ENCODE results near the gene ZCCHC8. TPM values are rescaled to one million over a fixed set of nuclear protein-coding genes. Genes with fewer than 3 reads are reported as not detected.

ZCCHC8 gene
- total and polyA plus RNA-seq, 2 of the 8 experiments (the other 6 are each of a cell fraction or from before 2014, with no cell fraction given) = 13.8 to 28.9 TPM

DNA sequence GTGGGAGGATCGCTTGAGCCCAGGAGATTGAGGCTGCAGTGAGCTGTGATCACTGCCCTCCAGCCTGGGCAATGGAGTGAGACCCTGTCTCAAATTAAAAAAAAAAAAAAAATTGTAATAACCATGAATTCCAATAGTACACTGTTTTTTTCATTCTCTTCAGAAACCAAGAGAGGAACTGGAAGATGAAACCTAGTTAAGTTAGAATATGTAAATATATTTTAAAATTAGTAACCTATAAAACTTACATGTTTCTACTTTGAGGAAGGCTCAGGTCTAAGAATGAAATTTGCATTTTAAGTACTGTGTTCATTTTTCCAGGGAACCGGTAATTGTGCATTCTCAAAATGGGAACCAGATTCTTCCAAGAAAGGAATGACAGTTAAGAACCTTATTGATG is 45.1 kb upstream of the ZCCHC8 start:
- Histone ChIP-seq H3K79me1 (ENCODE audit: low read depth, low read length) (no peaks in the 10 kb centered on the region), H4K8ac (ENCODE audit: extremely low read depth, insufficient read depth, low read length) (no peak overlapping the region), H3K4me2 (ENCODE audit: insufficient read depth in 1 of 2, low read depth in 2 of 2, low read length in 2 of 2) (no peak overlapping the region), H2BK12ac (ENCODE audit: low read depth, low read length) (no peak overlapping the region), H2BK120ac (replicated peaks; ENCODE audit: low read depth, low read length) (no peak overlapping the region), H3K36me3 (ENCODE audit: control insufficient read depth in 2 of 4, insufficient read depth in 4 of 4, low read length in 3 of 4) (peaks cover 14 to 77% (median 35%) of the 10 kb centered on the region in 4 experiments; a peak in 7 of 8 replicates), H2AK5ac (ENCODE audit: low read depth, low read length) (no peak overlapping the region), H3K56ac (replicated peaks; ENCODE audit: insufficient read length, low read depth, low read length) (no peak overlapping the region), H3K23ac (ENCODE audit: insufficient read length) (no peak overlapping the region), H3K79me2 (ENCODE audit: control insufficient read depth in 1 of 2, insufficient read depth in 2 of 2, low read length in 2 of 2) (no peaks in the 10 kb centered on the region), H3K23me2 (ENCODE audit: low read depth, low read length) (no peaks in the 10 kb centered on the region), H3K14ac (ENCODE audit: insufficient read length) (no peak overlapping the region), H2BK15ac (ENCODE audit: low read length) (no peak overlapping the region), H3K4me1 (replicated peaks in 1 of 4; ENCODE audit: control insufficient read depth in 3 of 4, insufficient read depth in 4 of 4, low read length in 3 of 4) (no peaks in the 10 kb centered on the region), H4K91ac (replicated peaks; ENCODE audit: insufficient read length, low read length) (no peak overlapping the region), H3K27me3 (replicated peaks in 1 of 4; ENCODE audit: control insufficient read depth in 3 of 4, extremely low read depth in 1 of 4, insufficient read depth in 3 of 4, low read length in 3 of 4) (no peaks in the 10 kb centered on the region), H4K5ac (ENCODE audit: insufficient read length, low read depth, low read length) (no peak overlapping the region), H3K18ac (ENCODE audit: extremely low read depth, low read length) (no peak overlapping the region), H2AFZ (ENCODE audit: low read length) (no peak overlapping the region), H2BK20ac (ENCODE audit: low read length) (no peak overlapping the region), H3K9ac (replicated peaks in 1 of 4; ENCODE audit: extremely low read depth in 1 of 4, low read depth in 3 of 4, low read length in 3 of 4) (no peak overlapping the region), H3K4me3 (ENCODE audit: extremely low read depth in 1 of 4, insufficient read depth in 2 of 4, low read depth in 3 of 4, low read length in 4 of 4) (no peak overlapping the region), H4K20me1 (replicated peaks in 1 of 2; ENCODE audit: control insufficient read depth in 1 of 2, insufficient read depth in 2 of 2, low read length in 2 of 2) (peaks cover 1 to 3% of the 10 kb centered on the region in 2 experiments), H3K9me3 (ENCODE audit: insufficient read depth in 2 of 2, low read depth in 1 of 2, low read length in 1 of 2) (no peaks in the 10 kb centered on the region), H3K27ac (ENCODE audit: low read depth, low read length) (no peak overlapping the region), H2BK5ac (ENCODE audit: low read depth, low read length) (no peak overlapping the region), H3K4ac (replicated peaks; ENCODE audit: insufficient read length, low read depth, low read length) (no peak overlapping the region)
- ChIA-PET CTCF (ENCODE audit: partially characterized antibody) (no interaction called here), POLR2A (ENCODE audit: partially characterized antibody) (interaction anchor here (0.8 to 49.0 kb wide), 2 partner anchors 8 to 40 kb away, joined by 3 to 1221 read pairs; partner anchors contain the start of genes KNTC1, RSRC2 and ZCCHC8)
- no peak for DNase-seq (ENCODE audit: low read depth in 1 of 2, low spot score in 2 of 2)
- no peak for FAIRE-seq
- WGBS, 2 experiments (ENCODE audit: extremely low coverage in 1 of 2, insufficient coverage in 1 of 2, insufficient read length in 1 of 2, insufficient replicate concordance in 2 of 2, low coverage in 1 of 2, low lambda C conversion rate in 2 of 2, missing lambda C conversion rate in 1 of 2) = 95% methylated on average over 2 of the region's 2 CpGs; no CpG with 5 or more reads in 1 of the 2 experiments
- no peak for TF ChIP-seq RFX5 (IDR thresholded peaks at IDR 0.05; ENCODE audit: borderline replicate concordance, low read depth, low read length)
- no peak for TF ChIP-seq CBX5 (IDR thresholded peaks at IDR 0.05; ENCODE audit: low read depth, low read length)

All from H1 (cell line).